Uterus (tissue), 4 donors: ENCODE results near the gene CES4A. TPM values are rescaled to one million over a fixed set of nuclear protein-coding genes. Genes with fewer than 3 reads are reported as not detected.

Experiments
- DNase-seq, 2 donors: peaks; one replicate each; pipeline ENCODE4 v3.0.0-alpha.2; 2019 to 2020
- H3K27ac ChIP-seq, 2 donors: fragments of 200-600 bp; sonication (generic); 1 replicate in 1 of 2; 2 replicates in 1 of 2; pipeline ENCODE4 v1.5.1; 2016 to 2018
- H3K27me3 ChIP-seq, 2 donors: fragments of 200-600 bp; sonication (generic); one replicate each; pipeline ENCODE4 v1.5.1; 2018 to 2019; ENCODE audit warnings: control low read depth in 1 of 2
- H3K36me3 ChIP-seq, 2 donors: fragments of 200-600 bp; sonication (generic); one replicate each; pipeline ENCODE4 v1.5.1; 2019; ENCODE audit warnings: control low read depth in 1 of 2
- H3K4me1 ChIP-seq, 2 donors: fragments of 200-600 bp; sonication (generic); one replicate each; pipeline ENCODE4 v1.5.1; 2018 to 2019; ENCODE audit warnings: control low read depth in 1 of 2
- H3K4me3 ChIP-seq, 2 donors: fragments of 200-600 bp; sonication (generic); 1 replicate in 1 of 2; 2 replicates in 1 of 2; pipeline ENCODE4 v1.5.1; 2018 to 2019; ENCODE audit warnings: mild to moderate bottlenecking in 1 of 2
- H3K9me3 ChIP-seq, 2 donors: fragments of 200-600 bp; sonication (generic); one replicate each; pipeline ENCODE4 v1.5.1; 2019; ENCODE audit warnings: control low read depth in 1 of 2
- CTCF ChIP-seq, 4 experiments: fragments of 200-600 bp in 2 of 4; fragments of 450-650 bp in 2 of 4; sonication (generic) in 2 of 4; IDR thresholded peaks; one replicate each; pipeline ENCODE4 v1.5.1; 2016 to 2019; ENCODE audit warnings: antibody characterized with exemption in 4 of 4, mild to moderate bottlenecking in 2 of 4, moderate library complexity in 1 of 4
- POLR2A ChIP-seq, 2 donors: fragments of 450-650 bp; IDR thresholded peaks; one replicate each; pipeline ENCODE4 v1.6.1; 2016; ENCODE audit warnings: antibody characterized with exemption in 2 of 2, mild to moderate bottlenecking in 1 of 2, moderate library complexity in 1 of 2
- intact Hi-C: fragments of 100-400 bp; cut with DNase I; formaldehyde crosslinking; loops from one replicate; pipeline ENCODE4 v1.15.1; 2023; ENCODE audit warnings: low total_unique reads
- total RNA-seq, 4 donors: library from RNA; depleted of rRNA in 3 of 4; stranded (reverse); fragments of >200 nt in 3 of 4; gene quantifications; one replicate each; pipeline versions ENCODE4 v1.1.0 to v1.2.4, GENCODE V29; 2014 to 2023
- donor health status: DM: yes; HTN: yes; CAD: no.

The CES4A gene
- total RNA-seq, 4 donors from 2014 or later: 0.29 to 9.6 (median 5.4) TPM

- Histone ChIP-seq H3K9me3 (no peaks in the 10 kb centered on the region), H3K27me3 (no peaks in the 10 kb centered on the region), H3K27ac (peak overlapping the region; percentile 52 to 70), H3K36me3 (no peaks in the 10 kb centered on the region), H3K4me1 (peaks cover 0 to 5% of the 10 kb centered on the region in 2 donors), H3K4me3 (no peak overlapping the region)
- TF ChIP-seq CTCF (IDR thresholded peaks at IDR 0.05): no peak
- TF ChIP-seq POLR2A (IDR thresholded peaks at IDR 0.05): peak in 1 of 2 donors; percentile 22
- peak; percentile 54 to 76 for DNase-seq
- intact Hi-C loops: no loop called here
These were observed 8.1 kb downstream of the CES4A start for GRCh38 chr16:66996324-66996982.

- Histone ChIP-seq H3K27ac (peak overlapping the region in 1 of 2 donors; percentile 70), H3K4me3 (no peak overlapping the region), H3K27me3 (no peaks in the 10 kb centered on the region), H3K4me1 (peaks cover 0 to 5% of the 10 kb centered on the region in 2 donors), H3K36me3 (no peaks in the 10 kb centered on the region), H3K9me3 (no peaks in the 10 kb centered on the region)
- intact Hi-C loops: no loop called here
- DNase-seq: no peak
- TF ChIP-seq POLR2A (IDR thresholded peaks at IDR 0.05) (no peak), CTCF (IDR thresholded peaks at IDR 0.05) (no peak)
These were observed 8.6 kb downstream of the CES4A start for GRCh38 chr16:66996983-66997358.

- H3K9me3 ChIP-seq: no peaks in the 10 kb centered on the region
- DNase-seq: peak; percentile 55 to 61
- intact Hi-C loops: no loop called here
- peaks cover 0 to 5% of the 10 kb centered on the region in 2 donors for H3K4me1 ChIP-seq
- H3K27me3 ChIP-seq: no peaks in the 10 kb centered on the region
- TF ChIP-seq POLR2A (IDR thresholded peaks at IDR 0.05): peak in 1 of 2 donors; percentile 30
- no peak for TF ChIP-seq CTCF (IDR thresholded peaks at IDR 0.05)
- H3K36me3 ChIP-seq: no peaks in the 10 kb centered on the region
- peak overlapping the region; percentile 40 to 41 for H3K4me3 ChIP-seq
- H3K27ac ChIP-seq: peak overlapping the region in 1 of 2 donors; percentile 52
These were observed 12.3 kb downstream of the CES4A start for GRCh38 chr16:67000384-67001351.

GRCh38 chr16:67001726-67002125 is 13.3 kb downstream of the CES4A start:
- intact Hi-C loops: no loop called here
- H3K4me3 ChIP-seq: no peak overlapping the region
- no peak for TF ChIP-seq POLR2A (IDR thresholded peaks at IDR 0.05)
- no peak for TF ChIP-seq CTCF (IDR thresholded peaks at IDR 0.05)
- no peaks in the 10 kb centered on the region for H3K27me3 ChIP-seq
- peaks cover 0 to 5% of the 10 kb centered on the region in 2 donors for H3K4me1 ChIP-seq
- no peak for DNase-seq
- no peaks in the 10 kb centered on the region for H3K9me3 ChIP-seq
- no peak overlapping the region for H3K27ac ChIP-seq
- no peaks in the 10 kb centered on the region for H3K36me3 ChIP-seq
